LNCaP clone FGC (cell line): Measurements from ENCODE around the gene KIAA0753.

Experiments
- DNase-seq: peaks from one replicate; pipeline ENCODE4 v3.0.0-alpha.2; 2011; ENCODE audit warnings: low read depth
- H3K4me3 ChIP-seq: 2 replicates; pipeline ENCODE4 v1.5.1; 2011; ENCODE audit warnings: mild to moderate bottlenecking, low read depth, low read length, control low read depth
- CTCF ChIP-seq: IDR thresholded peaks from 2 replicates; pipeline ENCODE4 v1.5.1; 2012; ENCODE audit warnings: mild to moderate bottlenecking; ENCODE audit not compliant: control insufficient read depth, insufficient read depth; ENCODE audit errors: extremely low read depth

The KIAA0753 gene

DNA sequence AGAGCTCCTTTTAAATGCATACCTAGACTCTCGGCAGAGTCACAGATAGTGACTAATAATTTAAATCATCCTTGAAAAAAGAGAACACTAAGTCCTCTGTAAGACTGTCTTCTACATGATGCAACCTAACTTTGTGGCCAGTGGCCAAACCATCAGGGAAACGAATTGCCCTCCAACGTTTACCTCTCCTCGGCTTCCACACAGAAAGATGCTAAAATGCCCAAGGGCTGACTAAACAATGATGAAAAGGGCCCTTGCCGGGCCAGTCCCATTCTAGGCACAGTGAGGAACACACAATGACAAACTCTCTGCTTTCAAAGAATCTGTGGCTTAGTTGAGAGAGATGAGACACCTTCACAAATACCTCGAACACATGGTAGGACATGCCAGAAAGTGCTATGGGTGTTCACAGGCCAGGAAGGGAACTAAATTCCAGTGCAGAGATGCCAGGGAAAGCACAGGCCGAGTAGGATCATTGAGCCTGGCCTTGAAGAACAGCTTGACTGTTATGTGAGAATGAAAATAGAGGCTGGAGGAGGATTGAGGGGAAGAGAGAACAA is 48.8 kb downstream of the KIAA0753 start:
- H3K4me3 ChIP-seq: no peak overlapping the region
- no peak for DNase-seq

GRCh38 chr17:6589266-6589946 is 51.1 kb downstream of the KIAA0753 start:
- no peak overlapping the region for H3K4me3 ChIP-seq
- TF ChIP-seq CTCF: no peak
- DNase-seq: no peak

More for the DNA sequence above, 48.8 kb downstream of the KIAA0753 start:
- TF ChIP-seq CTCF: no peak

DNA sequence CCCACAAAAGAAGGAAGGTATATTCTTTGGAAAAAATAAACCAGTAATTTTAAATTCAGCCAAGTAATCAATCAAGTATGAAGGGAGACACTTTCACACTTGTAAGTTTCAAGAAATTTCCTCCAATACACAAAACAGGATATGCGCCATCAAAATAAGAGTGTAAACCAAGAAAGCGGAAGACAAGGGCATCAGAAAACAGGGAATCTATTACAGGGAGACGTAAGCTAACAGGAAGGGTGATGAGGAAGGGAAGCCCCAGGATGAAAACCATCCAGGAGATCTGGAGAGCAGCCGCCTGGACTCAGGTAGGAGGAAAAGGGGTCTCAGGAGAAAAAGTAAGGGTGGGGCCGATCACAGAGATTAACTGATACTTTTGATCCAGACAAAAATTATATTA is 52.3 kb downstream of the KIAA0753 start:
- no peak for TF ChIP-seq CTCF
- H3K4me3 ChIP-seq: no peak overlapping the region
- DNase-seq: no peak

DNA sequence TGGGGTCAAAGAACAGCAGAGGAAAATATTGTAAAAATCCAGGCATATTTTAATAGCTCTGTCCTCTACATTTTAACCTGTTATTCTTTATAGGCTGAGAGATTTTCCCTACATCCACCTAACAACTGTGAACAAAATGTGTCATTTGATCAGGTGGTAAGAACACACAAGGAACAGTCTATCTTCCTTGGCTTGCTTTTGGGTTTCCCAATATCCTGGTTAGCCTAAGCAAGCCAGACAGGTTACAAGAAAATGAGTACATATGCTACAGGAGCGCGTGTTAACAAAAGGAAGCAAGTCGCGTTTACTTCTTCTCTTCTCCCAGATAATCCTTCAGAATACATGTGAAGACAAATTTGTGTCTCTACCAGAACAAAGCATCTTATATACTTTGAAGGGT is 53.2 kb downstream of the KIAA0753 start:
- H3K4me3 ChIP-seq: no peak overlapping the region
- DNase-seq: peak; percentile 60
- TF ChIP-seq CTCF: no peak

DNA sequence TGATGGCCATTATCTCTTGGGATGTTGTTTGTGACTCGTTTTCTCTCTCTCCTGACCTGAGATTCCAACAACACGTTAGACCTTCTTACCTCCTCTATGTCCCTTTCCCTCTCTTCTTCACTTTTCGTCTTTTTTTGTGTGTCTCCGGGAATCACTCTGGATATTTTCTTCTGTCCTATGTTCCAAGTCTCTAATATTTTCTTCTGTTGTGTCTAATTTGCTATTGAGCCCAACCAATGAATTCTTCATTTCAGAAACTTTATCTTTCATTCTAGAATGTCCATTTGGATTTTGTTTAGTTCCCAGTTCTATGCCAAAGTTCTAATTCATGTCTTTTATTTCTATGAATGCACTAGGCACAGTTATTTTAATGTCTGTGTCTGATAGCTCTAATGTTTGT is 57.1 kb downstream of the KIAA0753 start:
- H3K4me3 ChIP-seq: no peak overlapping the region
- no peak for DNase-seq
- no peak for TF ChIP-seq CTCF

DNA sequence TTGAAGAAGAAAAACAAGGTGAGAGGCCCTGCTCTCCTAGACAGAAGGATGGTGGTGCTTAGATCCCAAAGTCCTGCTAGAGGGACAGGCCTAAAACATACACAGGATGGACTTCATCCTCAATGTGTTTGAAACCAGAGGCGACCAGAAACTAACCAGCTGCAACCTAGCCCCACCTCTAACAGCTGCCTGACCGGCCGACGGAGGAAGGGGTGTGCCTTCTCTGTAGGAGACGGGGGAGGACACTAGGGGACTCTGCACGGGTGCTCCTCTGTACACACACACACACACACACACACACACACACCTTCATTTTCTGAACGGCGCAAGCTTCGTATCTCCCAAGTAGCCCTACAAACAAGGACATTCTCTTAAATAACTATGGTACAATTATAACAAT is 59.9 kb downstream of the KIAA0753 start:
- DNase-seq: no peak
- H3K4me3 ChIP-seq: no peak overlapping the region
- TF ChIP-seq CTCF: no peak

DNA sequence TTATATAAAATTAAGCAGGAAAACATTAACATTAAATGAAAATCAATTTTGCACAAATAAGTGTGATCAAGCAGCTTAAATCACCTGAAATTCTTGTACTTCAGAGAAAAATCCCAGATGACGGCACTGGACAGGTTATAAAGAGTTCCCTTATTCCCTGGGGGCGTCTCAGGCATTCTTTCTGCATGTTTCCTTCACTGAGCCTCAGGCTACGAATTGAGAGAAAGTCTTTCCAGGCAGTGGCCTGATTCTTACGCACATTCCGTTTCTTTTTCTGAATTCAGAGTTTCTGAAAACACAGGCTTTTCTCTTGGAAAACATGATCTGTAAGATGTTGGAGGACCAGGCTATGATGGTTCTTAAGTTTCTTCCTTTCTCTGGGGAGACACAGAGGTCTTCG is 62.0 kb downstream of the KIAA0753 start:
- no peak overlapping the region for H3K4me3 ChIP-seq
- TF ChIP-seq CTCF: no peak
- DNase-seq: no peak
